HEK293 (cell line): ENCODE results near the gene VPS36.

Experiments
- CTCF ChIA-PET: fragments of 350-600 bp; formaldehyde crosslinking; extraction: SDS; loops from one replicate; lab custom pipeline; 2021; ENCODE audit warnings: antibody characterized with exemption; lab: Yijun Ruan, JAX
- POLR2A ChIA-PET: fragments of 300-600 bp; formaldehyde crosslinking; extraction: SDS; loops from one replicate; lab custom pipeline; 2020; ENCODE audit warnings: antibody characterized with exemption, inconsistent platforms; lab: Yijun Ruan, JAX
- H3K27ac ChIP-seq: fragments of 200-500 bp; sonication (Bioruptor generic); 2 replicates; pipeline ENCODE4 v1.5.1; 2014; ENCODE audit warnings: low read depth, low read length, control low read depth, inconsistent platforms; ENCODE audit errors: extremely low read depth
- H3K36me3 ChIP-seq, 2 experiments: fragments of 200-500 bp in 1 of 2; sonication (Bioruptor generic) in 1 of 2; 1 replicate in 1 of 2; 2 replicates in 1 of 2; pipeline ENCODE4 v1.5.1; 2014 to 2017; ENCODE audit warnings: inconsistent platforms in 2 of 2, low read length in 2 of 2; ENCODE audit not compliant: control insufficient read depth in 2 of 2, insufficient read depth in 1 of 2
- H3K4me1 ChIP-seq: fragments of 200-500 bp; sonication (Bioruptor generic); 2 replicates; pipeline ENCODE4 v1.5.1; 2014; ENCODE audit warnings: mild to moderate bottlenecking, low read length, inconsistent platforms; ENCODE audit not compliant: control insufficient read depth, insufficient read depth
- H3K4me3 ChIP-seq: 2 replicates; pipeline ENCODE4 v1.5.1; 2011; ENCODE audit warnings: low read depth, mild to moderate bottlenecking, control low read depth, low read length, moderate library complexity
- H3K9me3 ChIP-seq: fragments of 200-500 bp; sonication (Bioruptor generic); 2 replicates; pipeline ENCODE4 v1.5.1; 2014; ENCODE audit warnings: low read depth, low read length, inconsistent platforms; ENCODE audit not compliant: control insufficient read depth, insufficient read depth
- BCL11A ChIP-seq: fragments of 450-650 bp; formaldehyde crosslinking; IDR thresholded peaks from 2 replicates; pipeline ENCODE4 v1.5.1; 2016; ENCODE audit warnings: low read depth, missing biosample characterization, missing genetic modification characterization
- EGR2 ChIP-seq: fragments of 450-650 bp; formaldehyde crosslinking; IDR thresholded peaks from 2 replicates; pipeline ENCODE4 v1.5.1; 2016; ENCODE audit warnings: low read depth, missing biosample characterization, missing genetic modification characterization
- GLIS1 ChIP-seq: fragments of 450-650 bp; formaldehyde crosslinking; IDR thresholded peaks from 2 replicates; pipeline ENCODE4 v1.5.1; 2016; ENCODE audit warnings: missing biosample characterization, missing genetic modification characterization
- IKZF3 ChIP-seq: fragments of 450-650 bp; IDR thresholded peaks from 2 replicates; pipeline ENCODE4 v1.5.0; 2018; ENCODE audit warnings: missing biosample characterization, mild to moderate bottlenecking, missing genetic modification characterization, moderate library complexity
- KLF10 ChIP-seq: fragments of 450-650 bp; IDR thresholded peaks from 2 replicates; pipeline ENCODE4 v1.5.1; 2018; ENCODE audit warnings: missing biosample characterization, mild to moderate bottlenecking, missing genetic modification characterization
- MEIS1 ChIP-seq: sonication (generic); formaldehyde crosslinking; IDR thresholded peaks from 2 replicates; pipeline ENCODE4 v1.8.1; 2022; ENCODE audit warnings: missing genetic modification reagents, mild to moderate bottlenecking, borderline replicate concordance
- MYNN ChIP-seq: fragments of 450-650 bp; formaldehyde crosslinking; IDR thresholded peaks from 2 replicates; pipeline ENCODE4 v1.5.1; 2016; ENCODE audit warnings: missing biosample characterization, missing genetic modification characterization, borderline replicate concordance
- RBAK ChIP-seq: fragments of 450-650 bp; formaldehyde crosslinking; IDR thresholded peaks from 2 replicates; pipeline ENCODE4 v1.5.1; 2016; ENCODE audit warnings: missing biosample characterization, missing genetic modification characterization
- TCF7L2 ChIP-seq: IDR thresholded peaks from 2 replicates; pipeline ENCODE4 v1.6.1; 2011; ENCODE audit warnings: low read depth, mild to moderate bottlenecking, inconsistent platforms, low read length, moderate library complexity, borderline replicate concordance
- ZFHX2 ChIP-seq: fragments of 450-650 bp; formaldehyde crosslinking; conservative IDR thresholded peaks from 2 replicates; pipeline ENCODE4 v1.5.1; 2016; ENCODE audit warnings: missing biosample characterization, missing genetic modification characterization
- ZNF133 ChIP-seq: fragments of 450-650 bp; formaldehyde crosslinking; IDR thresholded peaks from 2 replicates; pipeline ENCODE4 v1.5.1; 2016; ENCODE audit warnings: missing biosample characterization, missing genetic modification characterization
- ZNF138 ChIP-seq: fragments of 450-650 bp; formaldehyde crosslinking; IDR thresholded peaks from 2 replicates; pipeline ENCODE4 v1.5.1; 2016; ENCODE audit warnings: missing biosample characterization, missing genetic modification characterization, borderline replicate concordance
- ZNF146 ChIP-seq: fragments of 450-650 bp; formaldehyde crosslinking; IDR thresholded peaks from 2 replicates; pipeline ENCODE4 v1.5.1; 2016; ENCODE audit warnings: missing biosample characterization, missing genetic modification characterization
- ZNF157 ChIP-seq: fragments of 450-650 bp; formaldehyde crosslinking; IDR thresholded peaks from 2 replicates; pipeline ENCODE4 v1.5.1; 2016; ENCODE audit warnings: missing biosample characterization, missing genetic modification characterization
- ZNF23 ChIP-seq: fragments of 450-650 bp; formaldehyde crosslinking; IDR thresholded peaks from 2 replicates; pipeline ENCODE4 v1.5.1; 2016; ENCODE audit warnings: missing biosample characterization, missing genetic modification characterization, borderline replicate concordance
- ZNF266 ChIP-seq: fragments of 450-650 bp; formaldehyde crosslinking; IDR thresholded peaks from 2 replicates; pipeline ENCODE4 v1.5.1; 2016; ENCODE audit warnings: missing biosample characterization, missing genetic modification characterization, low read depth
- ZNF37A ChIP-seq: fragments of 450-650 bp; IDR thresholded peaks from 2 replicates; pipeline ENCODE4 v1.5.1; 2018; ENCODE audit warnings: missing biosample characterization, missing genetic modification characterization
- ZNF416 ChIP-seq: fragments of 450-650 bp; formaldehyde crosslinking; IDR thresholded peaks from 2 replicates; pipeline ENCODE4 v1.5.1; 2016; ENCODE audit warnings: missing biosample characterization, missing genetic modification characterization
- ZNF449 ChIP-seq: fragments of 450-650 bp; formaldehyde crosslinking; IDR thresholded peaks from 2 replicates; pipeline ENCODE4 v1.5.1; 2017; ENCODE audit warnings: missing biosample characterization, mild to moderate bottlenecking, missing genetic modification characterization, moderate library complexity
- ZNF596 ChIP-seq: fragments of 450-650 bp; IDR thresholded peaks from 2 replicates; pipeline ENCODE4 v1.5.0; 2018; ENCODE audit warnings: missing biosample characterization, mild to moderate bottlenecking, missing genetic modification characterization, moderate library complexity
- ZSCAN5A ChIP-seq: fragments of 450-650 bp; formaldehyde crosslinking; IDR thresholded peaks from 2 replicates; pipeline ENCODE4 v1.5.1; 2016; ENCODE audit warnings: missing biosample characterization, missing genetic modification characterization
- TF ChIP-seq, protein P1 (sequence below): fragments of 450-650 bp; formaldehyde crosslinking; IDR thresholded peaks from 2 replicates; pipeline ENCODE4 v1.5.1; 2016; ENCODE audit warnings: missing biosample characterization, missing genetic modification characterization, borderline replicate concordance
- TF ChIP-seq, protein P2 (sequence below): fragments of 450-650 bp; formaldehyde crosslinking; IDR thresholded peaks from 2 replicates; pipeline ENCODE4 v1.5.1; 2016; ENCODE audit warnings: missing biosample characterization, missing genetic modification characterization, borderline replicate concordance
- TF ChIP-seq, protein P3 (sequence below): fragments of 450-650 bp; IDR thresholded peaks from 2 replicates; pipeline ENCODE4 v1.5.1; 2018; ENCODE audit warnings: missing biosample characterization, mild to moderate bottlenecking, missing genetic modification characterization

VPS36 gene

DNA sequence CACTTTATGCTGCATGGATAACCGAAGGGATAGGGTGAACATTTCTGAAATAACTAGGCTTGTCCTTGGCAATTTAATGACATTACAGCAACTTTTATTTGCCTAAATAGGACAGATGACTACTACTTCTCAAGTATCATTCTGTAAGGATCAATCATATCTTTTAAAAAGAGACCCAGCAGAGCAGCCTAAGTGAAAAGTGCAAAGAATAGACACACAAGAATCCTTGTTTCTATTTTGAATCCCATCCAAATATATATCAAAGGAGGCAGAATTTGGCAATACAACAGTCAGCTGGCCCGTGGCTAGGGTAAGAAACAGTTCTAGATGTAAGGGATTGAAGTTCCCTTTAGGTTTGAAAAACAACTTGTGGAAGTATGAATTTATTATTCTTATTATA, 51.4 kb downstream of the VPS36 start:
- Histone ChIP-seq H3K4me1 (no peaks in the 10 kb centered on the region), H3K27ac (no peak overlapping the region), H3K9me3 (no peaks in the 10 kb centered on the region), H3K4me3 (no peak overlapping the region), H3K36me3 (no peaks in the 10 kb centered on the region)
- ChIA-PET CTCF (interaction anchor here (0.6 kb wide), 1 partner anchor 43 kb away, joined by 3 read pairs; no protein-coding TSS in a partner anchor), POLR2A (no interaction called here)
- TF ChIP-seq BCL11A (tag by site-specific recombination) (no peak), ZNF146 (tag by site-specific recombination) (no peak), RBAK (tag by site-specific recombination) (no peak), GLIS1 (no peak), ZNF416 (tag by site-specific recombination) (no peak), ZNF23 (no peak), ZNF596 (tag by site-specific recombination) (no peak)

DNA sequence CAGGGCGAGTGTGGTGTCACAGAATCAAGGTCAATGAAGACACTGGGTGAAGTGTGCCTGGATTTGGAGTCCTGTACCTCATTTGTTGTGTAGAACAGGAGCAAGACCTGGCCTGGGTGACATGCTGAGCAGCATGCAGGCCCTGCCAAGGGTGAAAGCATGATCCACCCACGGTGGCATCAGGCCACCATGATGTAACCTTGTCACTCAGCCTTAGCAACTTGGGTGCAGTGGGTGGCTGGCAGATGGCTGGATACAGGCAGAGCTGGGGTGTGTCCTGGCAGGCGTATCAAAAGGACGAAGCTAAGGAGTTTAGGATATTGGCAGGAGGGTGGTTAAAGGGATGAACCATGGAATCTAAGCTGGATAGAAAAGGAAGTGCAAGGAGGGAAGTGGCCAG, 54.7 kb downstream of the VPS36 start:
- TF ChIP-seq ZNF138 (no peak), ZNF449 (no peak), TCF7L2 (no peak), ZFHX2 (tag by site-specific recombination) (peak; percentile 49), EGR2 (tag by site-specific recombination) (peak; percentile 44; the same call in 1 of the 2 replicates)
- H3K4me1 ChIP-seq: no peaks in the 10 kb centered on the region
- ChIA-PET POLR2A (no interaction called here), CTCF (no interaction called here)
- no peaks in the 10 kb centered on the region for H3K36me3 ChIP-seq
- no peak overlapping the region for H3K27ac ChIP-seq
- no peak overlapping the region for H3K4me3 ChIP-seq
- H3K9me3 ChIP-seq: no peaks in the 10 kb centered on the region

GRCh38 chr13:52394586-52394985, 55.8 kb downstream of the VPS36 start:
- H3K4me3 ChIP-seq: no peak overlapping the region
- ChIA-PET CTCF (no interaction called here), POLR2A (no interaction called here)
- H3K4me1 ChIP-seq: no peaks in the 10 kb centered on the region
- H3K27ac ChIP-seq: no peak overlapping the region
- no peaks in the 10 kb centered on the region for H3K36me3 ChIP-seq
- no peaks in the 10 kb centered on the region for H3K9me3 ChIP-seq
- TF ChIP-seq MYNN (tag by site-specific recombination): no peak
- TF ChIP-seq, protein P1, sequence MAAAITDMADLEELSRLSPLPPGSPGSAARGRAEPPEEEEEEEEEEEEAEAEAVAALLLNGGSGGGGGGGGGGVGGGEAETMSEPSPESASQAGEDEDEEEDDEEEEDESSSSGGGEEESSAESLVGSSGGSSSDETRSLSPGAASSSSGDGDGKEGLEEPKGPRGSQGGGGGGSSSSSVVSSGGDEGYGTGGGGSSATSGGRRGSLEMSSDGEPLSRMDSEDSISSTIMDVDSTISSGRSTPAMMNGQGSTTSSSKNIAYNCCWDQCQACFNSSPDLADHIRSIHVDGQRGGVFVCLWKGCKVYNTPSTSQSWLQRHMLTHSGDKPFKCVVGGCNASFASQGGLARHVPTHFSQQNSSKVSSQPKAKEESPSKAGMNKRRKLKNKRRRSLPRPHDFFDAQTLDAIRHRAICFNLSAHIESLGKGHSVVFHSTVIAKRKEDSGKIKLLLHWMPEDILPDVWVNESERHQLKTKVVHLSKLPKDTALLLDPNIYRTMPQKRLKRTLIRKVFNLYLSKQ (tag by site-specific recombination): no peak
- no peak for TF ChIP-seq MEIS1 (CRISPR knock-in tag)
- TF ChIP-seq, protein P2, sequence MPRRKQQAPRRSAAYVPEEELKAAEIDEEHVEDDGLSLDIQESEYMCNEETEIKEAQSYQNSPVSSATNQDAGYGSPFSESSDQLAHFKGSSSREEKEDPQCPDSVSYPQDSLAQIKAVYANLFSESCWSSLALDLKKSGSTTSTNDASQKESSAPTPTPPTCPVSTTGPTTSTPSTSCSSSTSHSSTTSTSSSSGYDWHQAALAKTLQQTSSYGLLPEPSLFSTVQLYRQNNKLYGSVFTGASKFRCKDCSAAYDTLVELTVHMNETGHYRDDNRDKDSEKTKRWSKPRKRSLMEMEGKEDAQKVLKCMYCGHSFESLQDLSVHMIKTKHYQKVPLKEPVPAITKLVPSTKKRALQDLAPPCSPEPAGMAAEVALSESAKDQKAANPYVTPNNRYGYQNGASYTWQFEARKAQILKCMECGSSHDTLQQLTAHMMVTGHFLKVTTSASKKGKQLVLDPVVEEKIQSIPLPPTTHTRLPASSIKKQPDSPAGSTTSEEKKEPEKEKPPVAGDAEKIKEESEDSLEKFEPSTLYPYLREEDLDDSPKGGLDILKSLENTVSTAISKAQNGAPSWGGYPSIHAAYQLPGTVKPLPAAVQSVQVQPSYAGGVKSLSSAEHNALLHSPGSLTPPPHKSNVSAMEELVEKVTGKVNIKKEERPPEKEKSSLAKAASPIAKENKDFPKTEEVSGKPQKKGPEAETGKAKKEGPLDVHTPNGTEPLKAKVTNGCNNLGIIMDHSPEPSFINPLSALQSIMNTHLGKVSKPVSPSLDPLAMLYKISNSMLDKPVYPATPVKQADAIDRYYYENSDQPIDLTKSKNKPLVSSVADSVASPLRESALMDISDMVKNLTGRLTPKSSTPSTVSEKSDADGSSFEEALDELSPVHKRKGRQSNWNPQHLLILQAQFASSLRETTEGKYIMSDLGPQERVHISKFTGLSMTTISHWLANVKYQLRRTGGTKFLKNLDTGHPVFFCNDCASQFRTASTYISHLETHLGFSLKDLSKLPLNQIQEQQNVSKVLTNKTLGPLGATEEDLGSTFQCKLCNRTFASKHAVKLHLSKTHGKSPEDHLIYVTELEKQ: no peak
- TF ChIP-seq ZNF266 (tag by site-specific recombination): no peak
- TF ChIP-seq ZNF133 (tag by site-specific recombination): no peak
- no peak for TF ChIP-seq IKZF3 (tag by site-specific recombination)
- no peak for TF ChIP-seq KLF10 (tag by site-specific recombination)
- TF ChIP-seq ZSCAN5A (tag by site-specific recombination): no peak
- TF ChIP-seq ZNF157 (tag by site-specific recombination): no peak
- no peak for TF ChIP-seq ZNF37A (tag by site-specific recombination)
- TF ChIP-seq, protein P3, sequence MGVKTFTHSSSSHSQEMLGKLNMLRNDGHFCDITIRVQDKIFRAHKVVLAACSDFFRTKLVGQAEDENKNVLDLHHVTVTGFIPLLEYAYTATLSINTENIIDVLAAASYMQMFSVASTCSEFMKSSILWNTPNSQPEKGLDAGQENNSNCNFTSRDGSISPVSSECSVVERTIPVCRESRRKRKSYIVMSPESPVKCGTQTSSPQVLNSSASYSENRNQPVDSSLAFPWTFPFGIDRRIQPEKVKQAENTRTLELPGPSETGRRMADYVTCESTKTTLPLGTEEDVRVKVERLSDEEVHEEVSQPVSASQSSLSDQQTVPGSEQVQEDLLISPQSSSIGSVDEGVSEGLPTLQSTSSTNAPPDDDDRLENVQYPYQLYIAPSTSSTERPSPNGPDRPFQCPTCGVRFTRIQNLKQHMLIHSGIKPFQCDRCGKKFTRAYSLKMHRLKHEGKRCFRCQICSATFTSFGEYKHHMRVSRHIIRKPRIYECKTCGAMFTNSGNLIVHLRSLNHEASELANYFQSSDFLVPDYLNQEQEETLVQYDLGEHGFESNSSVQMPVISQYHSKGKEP: no peak
